ENCODE results near the gene MRPL58. TPM values are rescaled to one million over a fixed set of nuclear protein-coding genes. Genes with fewer than 3 reads are reported as not detected.

MRPL58 gene
- total and polyA plus RNA-seq, 10 of the 15 experiments (the other 5 are each of a cell fraction or from before 2014, with no cell fraction given) = 23.0 to 64.3 (median 51.9) TPM

GRCh38 chr17:75019146-75019545, 6.7 kb downstream of the MRPL58 start (continued):
- TF ChIP-seq, protein P1, sequence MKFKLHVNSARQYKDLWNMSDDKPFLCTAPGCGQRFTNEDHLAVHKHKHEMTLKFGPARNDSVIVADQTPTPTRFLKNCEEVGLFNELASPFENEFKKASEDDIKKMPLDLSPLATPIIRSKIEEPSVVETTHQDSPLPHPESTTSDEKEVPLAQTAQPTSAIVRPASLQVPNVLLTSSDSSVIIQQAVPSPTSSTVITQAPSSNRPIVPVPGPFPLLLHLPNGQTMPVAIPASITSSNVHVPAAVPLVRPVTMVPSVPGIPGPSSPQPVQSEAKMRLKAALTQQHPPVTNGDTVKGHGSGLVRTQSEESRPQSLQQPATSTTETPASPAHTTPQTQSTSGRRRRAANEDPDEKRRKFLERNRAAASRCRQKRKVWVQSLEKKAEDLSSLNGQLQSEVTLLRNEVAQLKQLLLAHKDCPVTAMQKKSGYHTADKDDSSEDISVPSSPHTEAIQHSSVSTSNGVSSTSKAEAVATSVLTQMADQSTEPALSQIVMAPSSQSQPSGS (IDR thresholded peaks at IDR 0.05; ENCODE audit: low read length) = no peak
- no peak for TF ChIP-seq YY1 (IDR thresholded peaks at IDR 0.05; ENCODE audit: low read depth, low read length)
- TF ChIP-seq JUND (IDR thresholded peaks at IDR 0.05; ENCODE audit: low read depth, low read length) = no peak
- TF ChIP-seq JUNB (IDR thresholded peaks at IDR 0.05) = no peak
- no peak for TF ChIP-seq EZH2 (IDR thresholded peaks at IDR 0.05; ENCODE audit: borderline replicate concordance, control insufficient read depth, low read depth, low read length)
- TF ChIP-seq CREB1 (IDR thresholded peaks at IDR 0.05; ENCODE audit: low read depth) = no peak

DNA sequence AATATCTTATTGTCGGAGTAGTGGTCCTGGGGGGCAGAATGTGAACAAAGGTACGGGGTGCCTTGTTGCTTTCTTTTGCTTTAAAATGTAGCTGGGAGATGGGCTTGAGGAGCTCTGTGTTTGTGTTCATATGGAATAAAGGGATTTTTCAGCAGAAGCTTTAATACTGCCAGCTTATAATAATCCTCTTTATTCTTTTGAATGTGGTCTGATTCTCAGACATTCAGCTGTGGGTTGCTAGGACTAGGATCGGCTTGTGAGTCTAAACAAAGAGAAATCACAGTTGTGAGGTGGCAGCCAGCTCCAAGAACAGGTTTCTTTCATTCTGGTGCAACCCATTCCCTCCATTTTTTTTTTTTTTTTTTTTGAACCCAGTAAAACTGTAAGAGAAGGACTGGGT, 7.2 kb downstream of the MRPL58 start:
- H3K79me2 ChIP-seq (ENCODE audit: control insufficient read depth, insufficient read depth, low read length) = peaks cover 3% of the 10 kb centered on the region
- SMC1A ChIA-PET (ENCODE audit: uncharacterized antibody, unreplicated experiment) = interaction anchor here (0.6 to 1.1 kb wide), 2 partner anchors 8 to 58 kb away, joined by 3 read pairs; no protein-coding TSS in a partner anchor
- no TSS peak for BruUV-seq (replicated peaks)
- RAD21 ChIA-PET (ENCODE audit: unreplicated experiment) = no interaction called here
- CTCF ChIA-PET = interaction anchor here (0.6 to 1.2 kb wide), 4 partner anchors 12 to 1590 kb away, joined by 3 to 4 read pairs (median 3); no protein-coding TSS in a partner anchor
- POLR2A ChIA-PET = interaction anchor here (0.7 kb wide), 1 partner anchor 140 kb away, joined by 3 read pairs; no protein-coding TSS in a partner anchor
- H3K27me3 ChIP-seq (replicated peaks in 1 of 2; ENCODE audit: control insufficient read depth in 2 of 2, insufficient read depth in 2 of 2, low read length in 1 of 2) = no peaks in the 10 kb centered on the region
- intact Hi-C loops (cut with micrococcal nuclease; ENCODE audit: unreplicated experiment) (no loop called here), in situ Hi-C loops (cut with MboI) (no loop called here)
- H2AFZ ChIP-seq (ENCODE audit: control insufficient read depth, low read depth, low read length) = no peak overlapping the region
- 96% methylated on average over 3 of the region's 3 CpGs for WGBS (ENCODE audit: insufficient coverage, insufficient replicate concordance, low lambda C conversion rate, missing lambda C conversion rate)
- ATAC-seq (no peak), FAIRE-seq (no peak), DNase-seq (ENCODE audit: low read depth, low spot score) (no peak)
- no peak overlapping the region for H3K4me3 ChIP-seq
- H3K4me1 ChIP-seq (ENCODE audit: control insufficient read depth, insufficient read depth, low read length) = no peaks in the 10 kb centered on the region
- no peak overlapping the region for H3K27ac ChIP-seq (ENCODE audit: control insufficient read depth, insufficient read depth)
- no peaks in the 10 kb centered on the region for H4K20me1 ChIP-seq (ENCODE audit: control insufficient read depth, insufficient read depth)
- no peak overlapping the region for H3K9ac ChIP-seq (ENCODE audit: control insufficient read depth, insufficient read depth, low read length)
- H3K36me3 ChIP-seq (ENCODE audit: control insufficient read depth in 2 of 2, insufficient read depth in 2 of 2, low read length in 1 of 2) = peaks cover 6 to 9% of the 10 kb centered on the region in 2 experiments; a peak in 3 of 4 replicates
- no peaks in the 10 kb centered on the region for H3K9me3 ChIP-seq (replicated peaks; ENCODE audit: control insufficient read depth, insufficient read depth, low read length)
- no peak overlapping the region for H3K4me2 ChIP-seq (ENCODE audit: control insufficient read depth, insufficient read depth)
- no peak for TF ChIP-seq ETV6 (conservative IDR thresholded peaks at IDR 0.05 in 1 of 2, IDR thresholded peaks at IDR 0.05 in 1 of 2; ENCODE audit: borderline replicate concordance in 1 of 2, low read depth in 1 of 2)
- TF ChIP-seq RFX5 (IDR thresholded peaks at IDR 0.05; ENCODE audit: low read depth, low read length) = no peak
- TF ChIP-seq EGR1 (IDR thresholded peaks at IDR 0.05; ENCODE audit: borderline replicate concordance in 1 of 2, low read depth in 2 of 2, low read length in 2 of 2) = no peak
- no peak for TF ChIP-seq ZBTB11 (CRISPR knock-in tag; IDR thresholded peaks at IDR 0.05)
- TF ChIP-seq, protein P2, sequence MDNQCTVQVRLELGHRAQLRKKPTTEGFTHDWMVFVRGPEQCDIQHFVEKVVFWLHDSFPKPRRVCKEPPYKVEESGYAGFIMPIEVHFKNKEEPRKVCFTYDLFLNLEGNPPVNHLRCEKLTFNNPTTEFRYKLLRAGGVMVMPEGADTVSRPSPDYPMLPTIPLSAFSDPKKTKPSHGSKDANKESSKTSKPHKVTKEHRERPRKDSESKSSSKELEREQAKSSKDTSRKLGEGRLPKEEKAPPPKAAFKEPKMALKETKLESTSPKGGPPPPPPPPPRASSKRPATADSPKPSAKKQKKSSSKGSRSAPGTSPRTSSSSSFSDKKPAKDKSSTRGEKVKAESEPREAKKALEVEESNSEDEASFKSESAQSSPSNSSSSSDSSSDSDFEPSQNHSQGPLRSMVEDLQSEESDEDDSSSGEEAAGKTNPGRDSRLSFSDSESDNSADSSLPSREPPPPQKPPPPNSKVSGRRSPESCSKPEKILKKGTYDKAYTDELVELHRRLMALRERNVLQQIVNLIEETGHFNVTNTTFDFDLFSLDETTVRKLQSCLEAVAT (IDR thresholded peaks at IDR 0.05) = no peak

Data from GM12878 (cell line).